Measurements from ENCODE around the gene SH3RF3. TPM values are rescaled to one million over a fixed set of nuclear protein-coding genes. Genes with fewer than 3 reads are reported as not detected.

Gene SH3RF3
- total RNA-seq, 1 experiment from 2014 or later = 0.98 TPM

DNA sequence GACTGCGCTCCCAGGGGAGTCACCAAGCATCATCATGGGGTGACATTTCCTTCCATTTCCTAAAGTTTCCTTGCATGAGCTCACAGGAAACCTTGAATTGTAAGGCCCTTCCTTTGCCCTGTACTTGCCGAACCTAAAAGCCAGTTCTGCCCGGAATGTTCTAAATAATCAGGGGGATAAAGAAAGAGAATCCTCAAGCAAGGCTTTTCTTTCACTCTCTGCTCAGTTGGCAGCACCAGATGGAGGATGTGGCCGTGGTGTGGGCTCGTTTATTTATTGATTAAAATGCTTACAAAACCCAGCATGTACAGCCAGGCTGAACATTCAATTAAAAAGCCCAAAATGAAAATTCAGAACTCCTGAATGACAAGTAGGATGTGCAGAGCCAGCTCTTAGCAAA, 170.5 kb downstream of the SH3RF3 start:
- H3K9me3 Mint-ChIP-seq (ENCODE audit: unreplicated experiment) = no peaks in the 10 kb centered on the region
- no peaks in the 10 kb centered on the region for H3K27me3 ChIP-seq (replicated peaks; ENCODE audit: control insufficient read depth, insufficient read depth, low read length)
- no peaks in the 10 kb centered on the region for H3K36me3 Mint-ChIP-seq (ENCODE audit: insufficient read depth, unreplicated experiment)
- H3K4me3 Mint-ChIP-seq (ENCODE audit: unreplicated experiment) = no peak overlapping the region
- no peak overlapping the region for H3K27ac Mint-ChIP-seq (ENCODE audit: unreplicated experiment)
- ChIA-PET CTCF (interaction anchor here (0.6 kb wide), 1 partner anchor 278 kb away, joined by 11 read pairs; no protein-coding TSS in a partner anchor), POLR2A (no interaction called here)
- no peak overlapping the region for H3K4me3 ChIP-seq (ENCODE audit: low read depth, low read length)
- no peaks in the 10 kb centered on the region for H3K4me1 Mint-ChIP-seq (ENCODE audit: low read depth, unreplicated experiment)
- peaks cover 9% of the 10 kb centered on the region for H3K27me3 Mint-ChIP-seq (ENCODE audit: insufficient read depth, unreplicated experiment)
- H3K36me3 ChIP-seq (ENCODE audit: control insufficient read depth, insufficient read depth, low read length) = no peaks in the 10 kb centered on the region
- H3K9me3 ChIP-seq = no peaks in the 10 kb centered on the region
- intact Hi-C loops (cut with micrococcal nuclease; ENCODE audit: unreplicated experiment) = no loop called here
- no peaks in the 10 kb centered on the region for H3K4me1 ChIP-seq
- no TSS peak for BruUV-seq (replicated peaks)
- no peak for DNase-seq
- TF ChIP-seq, protein P1, sequence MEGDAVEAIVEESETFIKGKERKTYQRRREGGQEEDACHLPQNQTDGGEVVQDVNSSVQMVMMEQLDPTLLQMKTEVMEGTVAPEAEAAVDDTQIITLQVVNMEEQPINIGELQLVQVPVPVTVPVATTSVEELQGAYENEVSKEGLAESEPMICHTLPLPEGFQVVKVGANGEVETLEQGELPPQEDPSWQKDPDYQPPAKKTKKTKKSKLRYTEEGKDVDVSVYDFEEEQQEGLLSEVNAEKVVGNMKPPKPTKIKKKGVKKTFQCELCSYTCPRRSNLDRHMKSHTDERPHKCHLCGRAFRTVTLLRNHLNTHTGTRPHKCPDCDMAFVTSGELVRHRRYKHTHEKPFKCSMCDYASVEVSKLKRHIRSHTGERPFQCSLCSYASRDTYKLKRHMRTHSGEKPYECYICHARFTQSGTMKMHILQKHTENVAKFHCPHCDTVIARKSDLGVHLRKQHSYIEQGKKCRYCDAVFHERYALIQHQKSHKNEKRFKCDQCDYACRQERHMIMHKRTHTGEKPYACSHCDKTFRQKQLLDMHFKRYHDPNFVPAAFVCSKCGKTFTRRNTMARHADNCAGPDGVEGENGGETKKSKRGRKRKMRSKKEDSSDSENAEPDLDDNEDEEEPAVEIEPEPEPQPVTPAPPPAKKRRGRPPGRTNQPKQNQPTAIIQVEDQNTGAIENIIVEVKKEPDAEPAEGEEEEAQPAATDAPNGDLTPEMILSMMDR (IDR thresholded peaks at IDR 0.05; ENCODE audit: insufficient read depth in 1 of 2, low read depth in 1 of 2, low read length in 1 of 2, severe bottlenecking in 1 of 2, unreplicated experiment in 1 of 2) = no peak

DNA sequence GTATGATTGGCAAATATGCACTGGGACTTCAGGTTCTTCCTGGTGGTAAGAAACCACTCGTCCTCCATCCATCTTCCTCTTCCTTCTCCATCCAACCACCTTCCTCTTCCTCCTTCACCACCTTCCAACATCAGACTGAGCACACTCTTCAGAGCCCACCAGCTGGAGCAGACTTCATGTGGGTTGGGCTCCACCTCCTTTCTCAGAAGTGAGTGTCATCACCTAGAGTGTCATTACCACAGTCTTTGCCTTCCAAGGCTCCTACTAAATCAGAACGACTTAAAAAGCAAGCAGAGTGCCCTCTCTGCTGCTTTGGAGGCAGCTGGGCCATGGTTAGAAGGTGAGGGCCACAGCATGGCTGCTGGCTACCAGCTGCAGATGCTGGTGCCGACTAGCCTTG, 171.6 kb downstream of the SH3RF3 start:
- intact Hi-C loops (cut with micrococcal nuclease; ENCODE audit: unreplicated experiment) = no loop called here
- no peaks in the 10 kb centered on the region for H3K36me3 Mint-ChIP-seq (ENCODE audit: insufficient read depth, unreplicated experiment)
- H3K27me3 ChIP-seq (replicated peaks; ENCODE audit: control insufficient read depth, insufficient read depth, low read length) = no peaks in the 10 kb centered on the region
- DNase-seq = no peak
- no peak overlapping the region for H3K4me3 Mint-ChIP-seq (ENCODE audit: unreplicated experiment)
- POLR2A ChIA-PET = no interaction called here
- H3K27me3 Mint-ChIP-seq (ENCODE audit: insufficient read depth, unreplicated experiment) = peaks cover 13% of the 10 kb centered on the region
- H3K4me1 Mint-ChIP-seq (ENCODE audit: low read depth, unreplicated experiment) = no peaks in the 10 kb centered on the region
- no TSS peak for BruUV-seq (replicated peaks)
- no peak overlapping the region for H3K27ac Mint-ChIP-seq (ENCODE audit: unreplicated experiment)
- no peaks in the 10 kb centered on the region for H3K9me3 Mint-ChIP-seq (ENCODE audit: unreplicated experiment)
- H3K4me3 ChIP-seq (ENCODE audit: low read depth, low read length) = no peak overlapping the region
- no peaks in the 10 kb centered on the region for H3K4me1 ChIP-seq
- no peaks in the 10 kb centered on the region for H3K9me3 ChIP-seq
- TF ChIP-seq, protein P1 (IDR thresholded peaks at IDR 0.05; ENCODE audit: insufficient read depth in 1 of 2, low read depth in 1 of 2, low read length in 1 of 2, severe bottlenecking in 1 of 2, unreplicated experiment in 1 of 2) = no peak
- CTCF ChIA-PET = no interaction called here
- no peaks in the 10 kb centered on the region for H3K36me3 ChIP-seq (ENCODE audit: control insufficient read depth, insufficient read depth, low read length)

- Histone ChIP-seq H3K4me3 (ENCODE audit: low read depth, low read length) (no peak overlapping the region), H3K36me3 (ENCODE audit: control insufficient read depth, insufficient read depth, low read length) (no peaks in the 10 kb centered on the region), H3K4me1 (no peaks in the 10 kb centered on the region), H3K27me3 (replicated peaks; ENCODE audit: control insufficient read depth, insufficient read depth, low read length) (no peaks in the 10 kb centered on the region), H3K9me3 (no peaks in the 10 kb centered on the region)
- Mint-ChIP-seq H3K4me3 (ENCODE audit: unreplicated experiment) (no peak overlapping the region), H3K36me3 (ENCODE audit: insufficient read depth, unreplicated experiment) (no peaks in the 10 kb centered on the region), H3K27me3 (ENCODE audit: insufficient read depth, unreplicated experiment) (peaks cover 17% of the 10 kb centered on the region), H3K4me1 (ENCODE audit: low read depth, unreplicated experiment) (no peaks in the 10 kb centered on the region), H3K9me3 (ENCODE audit: unreplicated experiment) (no peaks in the 10 kb centered on the region), H3K27ac (ENCODE audit: unreplicated experiment) (no peak overlapping the region)
- intact Hi-C loops (cut with micrococcal nuclease; ENCODE audit: unreplicated experiment) = no loop called here
- CTCF ChIA-PET = no interaction called here
- no peak for DNase-seq
- no TSS peak for BruUV-seq (replicated peaks)
- POLR2A ChIA-PET = no interaction called here
- TF ChIP-seq, protein P1 (IDR thresholded peaks at IDR 0.05; ENCODE audit: insufficient read depth in 1 of 2, low read depth in 1 of 2, low read length in 1 of 2, severe bottlenecking in 1 of 2, unreplicated experiment in 1 of 2) = no peak
Measured at GRCh38 chr2:109301746-109302145, 172.7 kb downstream of the SH3RF3 start.

Measured in Caco-2 (cell line).